ENCODE data around the gene YJU2.

DNA sequence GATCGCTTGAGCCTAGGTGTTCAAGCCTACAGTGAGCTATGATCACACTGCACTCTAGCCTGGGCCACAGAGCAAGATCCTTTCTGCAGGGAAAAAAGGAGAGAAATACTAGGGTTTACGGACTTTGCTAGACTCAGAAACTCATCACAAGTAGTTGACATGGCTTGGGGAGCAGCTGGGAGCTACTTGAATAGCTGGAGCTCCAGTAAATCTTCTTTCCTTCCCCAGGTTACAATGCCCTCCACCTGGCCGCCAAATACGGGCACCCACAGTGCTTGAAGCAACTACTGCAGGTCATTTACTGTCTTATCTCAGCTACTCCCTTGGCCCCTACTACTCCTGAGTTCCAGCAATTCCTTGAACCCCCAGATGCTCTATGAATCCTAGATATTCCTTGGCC lies 45.1 kb upstream of the YJU2 start:
- TF ChIP-seq, protein P1, sequence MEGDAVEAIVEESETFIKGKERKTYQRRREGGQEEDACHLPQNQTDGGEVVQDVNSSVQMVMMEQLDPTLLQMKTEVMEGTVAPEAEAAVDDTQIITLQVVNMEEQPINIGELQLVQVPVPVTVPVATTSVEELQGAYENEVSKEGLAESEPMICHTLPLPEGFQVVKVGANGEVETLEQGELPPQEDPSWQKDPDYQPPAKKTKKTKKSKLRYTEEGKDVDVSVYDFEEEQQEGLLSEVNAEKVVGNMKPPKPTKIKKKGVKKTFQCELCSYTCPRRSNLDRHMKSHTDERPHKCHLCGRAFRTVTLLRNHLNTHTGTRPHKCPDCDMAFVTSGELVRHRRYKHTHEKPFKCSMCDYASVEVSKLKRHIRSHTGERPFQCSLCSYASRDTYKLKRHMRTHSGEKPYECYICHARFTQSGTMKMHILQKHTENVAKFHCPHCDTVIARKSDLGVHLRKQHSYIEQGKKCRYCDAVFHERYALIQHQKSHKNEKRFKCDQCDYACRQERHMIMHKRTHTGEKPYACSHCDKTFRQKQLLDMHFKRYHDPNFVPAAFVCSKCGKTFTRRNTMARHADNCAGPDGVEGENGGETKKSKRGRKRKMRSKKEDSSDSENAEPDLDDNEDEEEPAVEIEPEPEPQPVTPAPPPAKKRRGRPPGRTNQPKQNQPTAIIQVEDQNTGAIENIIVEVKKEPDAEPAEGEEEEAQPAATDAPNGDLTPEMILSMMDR (IDR thresholded peaks at IDR 0.05): no peak
- TF ChIP-seq POLR2AphosphoS5 (IDR thresholded peaks at IDR 0.05): no peak

Data from upper lobe of left lung (tissue), 4 donors.